ENCODE data around the gene LEMD2.

DNA sequence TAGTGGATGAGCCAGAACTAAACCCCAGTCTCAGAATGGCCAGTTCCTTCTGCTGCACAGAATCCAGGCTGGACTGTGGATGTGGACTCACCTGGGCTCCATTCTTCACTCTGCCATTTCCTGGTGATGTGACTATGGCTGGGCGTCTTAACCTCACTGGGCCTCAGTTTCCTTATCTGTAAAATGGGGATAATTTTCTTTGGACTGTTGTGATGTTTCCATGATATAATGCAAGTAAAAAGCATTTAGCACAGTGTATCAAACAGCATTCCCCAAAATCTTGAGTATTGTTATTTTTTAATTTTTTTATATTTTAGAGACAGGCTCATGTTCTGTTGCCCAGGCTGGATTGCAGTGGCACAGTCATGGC lies 36.3 kb downstream of the LEMD2 start:
- TF ChIP-seq POLR2AphosphoS5 (IDR thresholded peaks at IDR 0.05; ENCODE audit: control insufficient read depth, insufficient read depth, low read depth, low read length), result no peak
- TF ChIP-seq, protein P1, sequence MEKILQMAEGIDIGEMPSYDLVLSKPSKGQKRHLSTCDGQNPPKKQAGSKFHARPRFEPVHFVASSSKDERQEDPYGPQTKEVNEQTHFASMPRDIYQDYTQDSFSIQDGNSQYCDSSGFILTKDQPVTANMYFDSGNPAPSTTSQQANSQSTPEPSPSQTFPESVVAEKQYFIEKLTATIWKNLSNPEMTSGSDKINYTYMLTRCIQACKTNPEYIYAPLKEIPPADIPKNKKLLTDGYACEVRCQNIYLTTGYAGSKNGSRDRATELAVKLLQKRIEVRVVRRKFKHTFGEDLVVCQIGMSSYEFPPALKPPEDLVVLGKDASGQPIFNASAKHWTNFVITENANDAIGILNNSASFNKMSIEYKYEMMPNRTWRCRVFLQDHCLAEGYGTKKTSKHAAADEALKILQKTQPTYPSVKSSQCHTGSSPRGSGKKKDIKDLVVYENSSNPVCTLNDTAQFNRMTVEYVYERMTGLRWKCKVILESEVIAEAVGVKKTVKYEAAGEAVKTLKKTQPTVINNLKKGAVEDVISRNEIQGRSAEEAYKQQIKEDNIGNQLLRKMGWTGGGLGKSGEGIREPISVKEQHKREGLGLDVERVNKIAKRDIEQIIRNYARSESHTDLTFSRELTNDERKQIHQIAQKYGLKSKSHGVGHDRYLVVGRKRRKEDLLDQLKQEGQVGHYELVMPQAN (IDR thresholded peaks at IDR 0.05; ENCODE audit: borderline replicate concordance), result no peak
- no peak for TF ChIP-seq SMC3 (conservative IDR thresholded peaks at IDR 0.05; ENCODE audit: insufficient read depth, low read depth, low read length)
- no peak for TF ChIP-seq FOXA3 (CRISPR knock-in tag; conservative IDR thresholded peaks at IDR 0.05 in 1 of 2, IDR thresholded peaks at IDR 0.05 in 1 of 2)
- TF ChIP-seq, protein P2, sequence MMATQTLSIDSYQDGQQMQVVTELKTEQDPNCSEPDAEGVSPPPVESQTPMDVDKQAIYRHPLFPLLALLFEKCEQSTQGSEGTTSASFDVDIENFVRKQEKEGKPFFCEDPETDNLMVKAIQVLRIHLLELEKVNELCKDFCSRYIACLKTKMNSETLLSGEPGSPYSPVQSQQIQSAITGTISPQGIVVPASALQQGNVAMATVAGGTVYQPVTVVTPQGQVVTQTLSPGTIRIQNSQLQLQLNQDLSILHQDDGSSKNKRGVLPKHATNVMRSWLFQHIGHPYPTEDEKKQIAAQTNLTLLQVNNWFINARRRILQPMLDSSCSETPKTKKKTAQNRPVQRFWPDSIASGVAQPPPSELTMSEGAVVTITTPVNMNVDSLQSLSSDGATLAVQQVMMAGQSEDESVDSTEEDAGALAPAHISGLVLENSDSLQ (IDR thresholded peaks at IDR 0.05), result no peak
- no peak for TF ChIP-seq ZFPM2 (CRISPR knock-in tag; IDR thresholded peaks at IDR 0.05)
- TF ChIP-seq JUND (IDR thresholded peaks at IDR 0.05; ENCODE audit: borderline replicate concordance, low read depth, low read length), result no peak
- no peak for TF ChIP-seq JUND (tag; IDR thresholded peaks at IDR 0.05; ENCODE audit: borderline replicate concordance, low read depth, low read length)
- TF ChIP-seq DPF2 (IDR thresholded peaks at IDR 0.05), result no peak

All from K562 (cell line).